ENCODE measurements around the gene ALX1. TPM values are rescaled to one million over a fixed set of nuclear protein-coding genes. Genes with fewer than 3 reads are reported as not detected.

Gene ALX1
- total and polyA plus RNA-seq, 9 of the 15 experiments (the other 6 are each of a cell fraction or from before 2014, with no cell fraction given), result 0.09 to 0.31 (median 0.11) TPM; not detected in 2

DNA sequence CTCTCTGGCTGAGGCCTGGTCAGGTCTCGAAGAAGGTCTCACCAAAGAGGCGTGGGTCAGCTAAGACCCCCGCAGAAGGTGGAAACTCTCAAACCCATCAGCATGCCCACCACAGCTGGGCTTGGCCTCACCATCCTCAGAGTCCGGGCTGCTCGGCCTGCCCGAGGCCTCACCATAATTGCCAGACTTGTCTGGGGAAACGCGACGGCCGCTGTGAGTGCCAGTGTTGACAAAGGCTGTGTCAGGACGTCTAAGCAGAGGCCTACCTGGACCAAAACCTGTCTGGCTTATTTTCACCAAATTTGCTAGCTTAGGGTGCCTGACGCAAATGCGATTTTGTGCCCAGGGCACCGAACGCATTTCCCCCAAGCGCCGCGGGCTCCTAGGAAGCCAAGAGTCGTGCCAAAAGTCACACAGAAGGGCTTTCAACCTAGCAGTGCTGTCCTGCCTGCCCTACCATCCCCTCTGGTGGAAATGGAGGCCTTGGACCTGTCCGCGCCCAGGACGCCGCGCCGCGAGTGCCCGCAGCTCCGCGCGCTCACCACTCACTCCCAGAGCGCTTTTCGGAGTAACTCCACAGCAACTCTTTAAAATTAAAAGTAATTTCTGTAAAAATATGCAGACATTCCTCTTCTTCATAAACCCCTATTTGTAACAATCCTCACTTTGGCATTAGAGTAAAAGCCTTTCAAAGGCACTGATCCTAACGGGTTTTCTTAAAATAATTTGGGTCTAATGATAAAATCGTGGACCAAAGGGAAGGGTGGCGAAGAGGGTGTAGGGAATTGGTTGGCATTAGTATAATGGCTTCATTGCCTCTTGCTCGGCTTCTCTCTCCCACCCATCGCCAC lies 1.2 kb upstream of the ALX1 start:
- WGBS (ENCODE audit: insufficient coverage, low coverage, missing lambda C conversion rate), result 9% methylated on average over 37 of the region's 37 CpGs
- Histone ChIP-seq H3K36me3 (ENCODE audit: control insufficient read depth, insufficient read depth, low read length) (no peaks in the 10 kb centered on the region), H3K4me1 (replicated peaks in 1 of 2; ENCODE audit: control insufficient read depth in 2 of 2, insufficient read depth in 2 of 2, low read length in 2 of 2) (no peaks in the 10 kb centered on the region), H3K27ac (ENCODE audit: extremely low read depth, low read depth, low read length) (no peak overlapping the region), H3K4me2 (ENCODE audit: insufficient read depth, low read length) (no peak overlapping the region), H3K9me1 (ENCODE audit: control insufficient read depth, insufficient read depth, low read length) (no peaks in the 10 kb centered on the region), H3K9me3 (replicated peaks; ENCODE audit: control insufficient read depth, insufficient read depth, low read depth, low read length) (no peaks in the 10 kb centered on the region), H4K20me1 (replicated peaks; ENCODE audit: control insufficient read depth, insufficient read depth, low read length) (no peaks in the 10 kb centered on the region), H3K4me3 (no peak overlapping the region), H3K79me2 (ENCODE audit: control insufficient read depth, insufficient read depth, low read length) (no peaks in the 10 kb centered on the region), H3K9ac (ENCODE audit: insufficient read depth in 1 of 2, low read depth in 2 of 2, low read length in 2 of 2) (no peak overlapping the region), H3K27me3 (ENCODE audit: control insufficient read depth in 2 of 2, insufficient read depth in 2 of 2, low read length in 2 of 2) (no peaks in the 10 kb centered on the region), H2AFZ (ENCODE audit: low read depth, low read length) (no peak overlapping the region)
- FAIRE-seq (no peak), ATAC-seq (no peak), DNase-seq (ENCODE audit: extremely low read depth in 1 of 4, low spot score in 3 of 4) (no peak)
- intact Hi-C loops (cut with micrococcal nuclease), result no loop called here
- ChIA-PET POLR2A (no interaction called here), CTCF (ENCODE audit: low intra/inter-chr PET ratio) (no interaction called here)
- TF ChIP-seq C11orf30 (IDR thresholded peaks at IDR 0.05; ENCODE audit: low read depth) (no peak), GATAD2A (IDR thresholded peaks at IDR 0.05) (no peak), ZNF263 (CRISPR knock-in tag; IDR thresholded peaks at IDR 0.05; ENCODE audit: borderline replicate concordance) (no peak), RAD21 (CRISPR knock-in tag; conservative IDR thresholded peaks at IDR 0.05 in 1 of 2, IDR thresholded peaks at IDR 0.05 in 1 of 2) (no peak), FUS (optimal IDR thresholded peaks at IDR 0.05; ENCODE audit: low read depth, low read length) (no peak), LARP7 (IDR thresholded peaks at IDR 0.05) (no peak), NKRF (IDR thresholded peaks at IDR 0.05; ENCODE audit: borderline replicate concordance) (no peak), ZKSCAN8 (CRISPR knock-in tag; IDR thresholded peaks at IDR 0.05) (no peak), SLC30A9 (CRISPR knock-in tag; IDR thresholded peaks at IDR 0.05) (no peak), EGR1 (conservative IDR thresholded peaks at IDR 0.05) (no peak), CREB1 (IDR thresholded peaks at IDR 0.05) (no peak), CREB1 (CRISPR knock-in tag; IDR thresholded peaks at IDR 0.05) (no peak), BCOR (IDR thresholded peaks at IDR 0.05) (no peak), CCAR2 (IDR thresholded peaks at IDR 0.05; ENCODE audit: low read depth, low read length) (no peak)
- TF ChIP-seq, protein P1, sequence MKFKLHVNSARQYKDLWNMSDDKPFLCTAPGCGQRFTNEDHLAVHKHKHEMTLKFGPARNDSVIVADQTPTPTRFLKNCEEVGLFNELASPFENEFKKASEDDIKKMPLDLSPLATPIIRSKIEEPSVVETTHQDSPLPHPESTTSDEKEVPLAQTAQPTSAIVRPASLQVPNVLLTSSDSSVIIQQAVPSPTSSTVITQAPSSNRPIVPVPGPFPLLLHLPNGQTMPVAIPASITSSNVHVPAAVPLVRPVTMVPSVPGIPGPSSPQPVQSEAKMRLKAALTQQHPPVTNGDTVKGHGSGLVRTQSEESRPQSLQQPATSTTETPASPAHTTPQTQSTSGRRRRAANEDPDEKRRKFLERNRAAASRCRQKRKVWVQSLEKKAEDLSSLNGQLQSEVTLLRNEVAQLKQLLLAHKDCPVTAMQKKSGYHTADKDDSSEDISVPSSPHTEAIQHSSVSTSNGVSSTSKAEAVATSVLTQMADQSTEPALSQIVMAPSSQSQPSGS (CRISPR knock-in tag; IDR thresholded peaks at IDR 0.05), result no peak
- no TSS peak for BruUV-seq (replicated peaks)
- in situ Hi-C loops (cut with MboI), result no loop called here
